HG03103 (cell line): Measurements from ENCODE around the gene MRPL28.
"Not testable (repeated sequence)": the region's sequence is repeated elsewhere in the genome, so short reads cannot be mapped to it uniquely, and the experiment has no call there.

Experiments
- ATAC-seq: cut with Tn5 transposase; IDR thresholded peaks from one replicate; pipeline ENCODE4 v1.9.1; 2021; ENCODE audit warnings: low read depth; ENCODE audit not compliant: unreplicated experiment

The MRPL28 gene

DNA sequence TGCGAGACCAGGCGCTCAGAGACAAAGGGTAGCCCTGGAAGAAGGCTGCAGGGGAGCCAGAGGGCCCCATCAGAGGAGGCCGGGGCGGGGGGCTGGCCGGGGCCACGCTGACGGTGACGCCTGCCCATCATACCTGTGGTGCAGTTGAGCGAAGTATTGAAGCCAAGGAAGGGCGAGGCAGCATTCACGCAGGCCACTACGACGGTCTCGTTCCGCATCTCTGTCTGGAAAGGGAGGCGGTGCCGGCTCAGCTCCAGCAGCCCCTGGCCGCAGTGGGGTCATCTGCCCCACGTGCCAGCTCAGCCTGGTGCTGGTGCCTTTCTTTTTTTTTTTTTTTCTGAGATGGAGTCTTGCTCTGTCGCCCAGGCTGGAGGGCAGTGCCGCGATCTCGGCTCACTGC, 4.9 kb upstream of the MRPL28 start:
- ATAC-seq = no peak

DNA sequence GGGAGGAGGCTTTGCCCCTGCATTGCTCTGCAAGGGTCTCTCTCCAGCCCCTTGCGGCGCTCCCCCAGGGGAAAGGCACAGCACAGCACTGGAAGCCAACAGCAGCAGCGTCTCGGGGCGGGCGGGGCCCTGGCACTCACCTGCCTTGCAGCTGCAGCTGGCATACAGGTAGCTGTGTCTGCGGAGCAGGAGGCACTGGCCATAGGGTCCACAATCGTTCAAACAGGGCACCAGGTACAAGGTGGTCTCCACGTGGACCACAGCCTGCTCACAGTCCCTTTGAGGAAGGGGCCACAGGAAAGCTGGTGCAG, 4.2 kb upstream of the MRPL28 start:
- ATAC-seq = no peak

DNA sequence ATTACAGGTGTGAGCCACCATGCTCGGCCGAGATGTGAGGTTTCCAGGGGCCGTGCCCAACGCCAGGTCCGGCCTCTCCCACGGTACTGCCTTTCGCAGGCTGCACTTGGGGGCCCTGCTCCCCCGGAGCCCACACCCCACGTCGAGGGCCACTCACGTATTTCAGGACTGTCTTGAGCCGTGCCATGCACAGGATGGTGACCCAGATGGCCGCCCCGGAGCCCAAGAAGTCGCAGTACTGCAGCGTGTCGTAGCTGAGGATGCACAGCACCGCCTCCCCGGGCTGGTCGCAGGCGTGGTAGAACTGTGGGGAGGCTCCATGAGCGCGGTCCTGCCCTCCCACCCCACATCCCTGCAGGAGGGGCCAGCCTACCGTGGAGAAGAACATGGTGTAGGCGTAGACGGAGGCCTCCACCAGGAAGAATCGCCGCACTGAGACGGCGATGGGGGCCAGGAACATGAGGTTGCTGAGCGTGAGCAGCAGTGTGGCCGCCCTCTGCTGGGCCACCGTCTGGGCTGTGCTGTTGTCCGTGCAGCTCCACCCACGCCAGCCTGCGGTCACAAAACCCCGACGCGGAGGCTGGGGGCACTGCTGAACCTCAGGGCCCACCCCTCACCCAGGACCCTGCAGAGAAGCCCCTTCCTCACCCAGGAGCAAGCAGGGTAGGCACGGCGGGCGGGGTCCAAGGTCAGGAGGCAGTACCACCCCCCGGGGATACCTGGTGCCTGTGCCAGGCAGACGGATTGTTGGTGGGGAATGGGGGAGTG, 3.7 kb upstream of the MRPL28 start:
- no peak for ATAC-seq

DNA sequence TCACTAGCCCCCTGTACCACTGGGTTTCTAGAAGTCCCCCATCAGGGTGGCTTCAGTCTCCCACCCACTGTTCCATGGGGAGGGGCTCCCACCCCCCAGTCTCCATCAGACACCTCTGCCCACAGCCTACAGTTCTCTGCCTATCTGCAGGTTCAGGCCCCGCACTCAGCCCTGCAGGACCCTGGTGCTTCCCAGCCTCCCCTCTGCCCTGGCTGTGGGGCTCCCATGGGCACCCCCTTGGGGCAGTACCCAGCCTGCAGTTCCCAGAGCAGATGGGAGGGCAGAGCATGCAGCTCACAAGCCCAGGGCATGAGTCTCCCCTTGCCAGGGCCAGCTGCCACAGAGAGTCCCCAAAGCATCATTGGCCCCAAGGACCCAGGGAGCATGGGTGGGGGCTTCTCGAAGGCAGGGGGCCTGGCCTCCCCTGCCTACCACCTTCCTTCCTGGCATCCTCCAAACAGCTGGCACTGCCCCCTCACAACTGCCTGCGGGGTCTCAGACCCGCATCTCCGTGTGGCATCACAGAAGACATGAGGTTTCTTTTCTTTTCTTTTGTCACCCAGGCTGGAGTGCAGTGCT, 2.8 kb upstream of the MRPL28 start:
- ATAC-seq = no peak

DNA sequence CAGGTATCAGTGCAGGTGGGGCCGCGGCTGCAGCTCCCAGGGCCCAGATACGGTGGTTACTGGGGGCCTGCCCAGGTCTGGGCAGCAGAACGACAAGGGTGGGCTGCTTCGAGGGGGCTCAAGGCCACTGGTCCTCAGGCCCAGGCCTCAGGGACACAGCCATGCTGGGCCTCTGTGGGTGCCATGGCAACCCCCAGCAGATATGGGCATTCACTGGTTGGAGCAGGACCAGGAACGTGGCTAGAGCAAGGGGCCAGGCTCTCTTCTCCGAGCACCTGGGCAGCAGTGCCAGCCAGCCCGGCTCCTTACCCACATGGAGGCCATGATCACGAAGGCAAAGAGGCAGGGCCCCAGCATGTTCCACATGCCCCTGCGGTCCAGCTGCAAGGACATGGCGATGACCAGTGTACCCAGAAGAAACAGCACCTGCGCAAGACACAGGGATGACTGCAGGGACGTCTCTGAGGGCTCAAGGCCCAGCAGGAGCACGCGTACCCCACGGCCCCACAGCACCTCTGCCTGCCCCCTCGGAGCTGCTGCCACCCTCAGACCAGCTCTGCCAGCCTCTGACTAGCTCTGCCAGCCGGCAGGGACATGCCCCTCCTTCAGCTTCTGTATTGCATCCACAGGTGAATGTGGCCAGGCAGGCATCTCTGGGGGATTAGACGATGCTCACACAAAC, 2.1 kb upstream of the MRPL28 start:
- no peak for ATAC-seq

DNA sequence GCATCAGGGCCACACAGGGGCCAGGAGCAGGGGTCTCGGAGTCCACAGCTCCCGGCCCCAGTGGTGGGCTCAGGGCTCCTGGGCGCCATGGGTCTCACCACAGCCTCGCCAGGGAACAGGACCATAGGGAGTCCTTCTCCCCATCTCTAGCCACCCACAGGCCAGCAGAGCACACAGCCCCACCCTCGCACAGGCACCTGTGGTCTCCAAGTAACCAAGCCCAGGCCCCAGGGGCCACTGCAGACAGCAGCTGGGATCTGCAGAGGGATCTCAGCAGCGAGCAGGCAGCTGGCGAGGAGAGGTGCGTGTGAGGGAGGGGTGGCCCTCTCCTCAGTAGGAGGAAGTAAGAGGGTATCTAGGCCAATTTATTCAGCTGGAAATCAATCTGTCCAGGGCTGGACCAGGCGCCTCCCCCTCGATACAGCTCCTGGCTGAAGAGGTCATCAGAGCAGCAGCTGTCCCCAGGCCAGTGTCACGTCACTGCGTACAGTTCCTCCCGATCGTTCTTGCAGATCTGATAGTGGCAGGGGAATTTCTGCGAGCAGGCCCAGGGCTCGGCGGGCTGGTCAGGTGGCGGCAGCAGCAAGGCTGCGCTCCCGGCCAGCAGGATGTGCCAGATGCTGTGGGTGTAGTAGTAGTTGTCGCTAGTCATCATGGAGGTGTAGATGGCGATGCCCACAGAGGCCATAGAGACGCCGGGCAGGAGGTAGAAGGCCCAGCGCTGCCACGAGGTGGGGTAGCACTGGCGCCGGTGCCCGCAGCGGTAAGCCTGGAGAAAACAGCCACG, 1.4 kb upstream of the MRPL28 start:
- no peak for ATAC-seq

DNA sequence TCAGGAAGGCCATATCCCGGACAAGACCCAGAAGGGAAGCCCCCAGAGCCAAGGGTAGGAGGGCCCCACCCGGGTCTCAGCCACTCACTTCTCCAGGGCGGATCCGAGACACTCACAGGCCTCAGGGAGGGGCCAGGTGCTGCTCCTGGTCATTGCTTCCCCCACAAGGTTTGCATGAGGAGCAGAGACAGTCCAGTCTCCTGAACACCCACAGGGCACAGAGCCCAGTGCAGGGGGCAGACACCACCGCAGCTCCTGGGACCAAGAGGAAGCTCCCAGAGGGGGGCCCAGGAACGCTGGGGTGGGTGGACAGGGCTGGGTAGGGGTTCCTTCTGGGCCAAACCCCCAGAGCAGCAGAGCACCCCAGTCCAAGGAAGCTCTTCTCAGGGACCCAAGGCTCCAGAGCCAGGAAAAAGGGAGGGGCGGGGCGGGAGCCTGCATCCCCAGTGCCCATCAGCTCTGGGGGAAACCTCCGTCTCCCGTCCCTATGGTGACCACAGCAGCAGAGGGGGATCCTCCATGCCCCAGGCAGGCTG, 709 bp upstream of the MRPL28 start:
- no peak for ATAC-seq

DNA sequence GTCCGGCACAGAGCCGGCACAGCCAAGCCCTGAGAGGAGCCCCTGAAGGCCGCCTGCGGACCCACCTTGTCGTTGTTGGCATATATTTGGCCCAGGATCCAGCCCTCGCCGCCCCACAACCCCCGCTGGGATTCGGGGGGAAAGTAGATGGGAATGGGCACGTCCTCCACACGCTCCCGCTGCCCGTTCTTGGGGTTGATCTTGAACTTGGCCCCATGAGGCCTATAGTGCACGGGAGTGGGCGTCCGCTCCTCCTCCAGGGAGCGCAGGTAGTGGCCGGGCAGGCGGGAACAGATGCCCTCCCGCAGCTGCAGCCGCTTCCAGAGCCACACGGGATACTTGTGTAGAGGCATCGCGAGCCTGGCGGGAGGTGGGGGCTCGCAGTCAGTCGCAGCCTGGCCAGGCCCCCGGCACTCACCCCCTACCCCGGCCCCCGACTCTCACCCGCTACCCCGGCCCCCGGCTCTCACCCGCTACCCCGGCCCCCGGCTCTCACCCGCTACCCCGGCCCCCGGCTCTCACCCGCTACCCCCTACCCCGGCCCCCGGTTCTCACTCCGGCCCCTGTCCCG, 387 bp downstream of the MRPL28 start:
- no peak for ATAC-seq

DNA sequence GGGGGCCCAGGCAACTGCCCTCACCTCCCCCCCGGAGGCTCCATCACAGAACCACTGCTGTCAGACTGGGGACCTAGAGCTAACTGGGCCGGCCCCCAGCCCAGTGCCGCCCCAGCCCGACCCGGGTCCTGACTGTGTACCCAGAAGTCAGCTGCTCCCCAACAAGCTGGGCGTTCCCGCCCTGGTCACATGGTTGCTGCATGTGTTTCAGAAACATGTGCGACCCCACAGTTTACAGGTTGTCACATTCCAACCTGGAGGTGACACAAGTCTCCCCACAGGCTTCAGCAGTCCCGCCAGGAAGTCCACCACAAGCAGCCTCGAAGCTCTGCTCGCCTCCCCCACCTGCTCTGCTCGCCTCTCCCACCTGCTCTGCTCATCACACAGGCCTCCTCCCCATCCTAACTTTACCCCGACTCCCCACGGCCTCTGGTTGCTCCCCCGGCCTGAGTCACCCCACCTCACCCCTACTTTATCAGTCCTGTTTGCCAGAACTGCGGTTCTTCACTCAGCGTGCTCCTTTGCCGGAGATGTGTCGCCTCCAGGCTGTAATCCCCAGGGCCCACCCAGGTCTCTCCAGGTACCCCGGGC, 968 bp downstream of the MRPL28 start:
- no peak for ATAC-seq

DNA sequence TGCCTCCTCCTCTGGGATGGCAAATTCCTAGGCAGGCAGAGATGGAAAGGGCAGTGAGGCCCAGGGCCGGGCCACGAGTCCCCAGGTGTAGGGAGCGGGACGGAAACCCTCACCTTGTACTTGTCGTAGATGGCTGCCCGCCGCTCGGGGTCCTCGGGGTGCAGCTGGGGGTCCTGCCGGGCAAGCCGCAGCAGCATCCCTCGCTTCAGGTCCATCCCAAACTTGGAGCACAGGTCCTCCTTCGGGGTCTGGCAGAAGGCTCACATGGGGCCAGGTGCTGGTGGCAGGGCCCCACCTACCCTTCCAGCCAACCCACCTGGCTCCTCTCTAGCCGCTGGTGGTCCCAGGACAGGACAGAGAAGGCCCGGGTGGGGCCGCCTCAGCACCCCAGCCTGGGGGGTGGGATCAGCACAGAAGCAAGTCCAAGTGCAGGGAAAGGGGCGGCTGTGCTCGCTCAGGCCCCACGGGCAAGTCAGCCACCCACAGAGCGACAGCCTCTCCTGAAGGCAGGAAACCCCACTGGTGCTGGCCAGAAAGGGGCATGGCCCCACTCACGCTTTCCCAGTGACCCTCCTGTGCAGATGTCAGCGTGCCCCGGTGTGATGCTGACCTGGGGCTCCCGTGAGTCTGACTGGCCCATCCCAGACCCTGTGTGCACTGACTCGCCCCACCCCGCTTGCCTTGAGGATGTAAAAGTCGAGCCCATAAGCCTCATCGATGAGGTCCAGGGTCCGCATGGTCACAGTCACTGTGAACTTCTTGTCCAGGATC, 1.8 kb downstream of the MRPL28 start:
- no peak for ATAC-seq

DNA sequence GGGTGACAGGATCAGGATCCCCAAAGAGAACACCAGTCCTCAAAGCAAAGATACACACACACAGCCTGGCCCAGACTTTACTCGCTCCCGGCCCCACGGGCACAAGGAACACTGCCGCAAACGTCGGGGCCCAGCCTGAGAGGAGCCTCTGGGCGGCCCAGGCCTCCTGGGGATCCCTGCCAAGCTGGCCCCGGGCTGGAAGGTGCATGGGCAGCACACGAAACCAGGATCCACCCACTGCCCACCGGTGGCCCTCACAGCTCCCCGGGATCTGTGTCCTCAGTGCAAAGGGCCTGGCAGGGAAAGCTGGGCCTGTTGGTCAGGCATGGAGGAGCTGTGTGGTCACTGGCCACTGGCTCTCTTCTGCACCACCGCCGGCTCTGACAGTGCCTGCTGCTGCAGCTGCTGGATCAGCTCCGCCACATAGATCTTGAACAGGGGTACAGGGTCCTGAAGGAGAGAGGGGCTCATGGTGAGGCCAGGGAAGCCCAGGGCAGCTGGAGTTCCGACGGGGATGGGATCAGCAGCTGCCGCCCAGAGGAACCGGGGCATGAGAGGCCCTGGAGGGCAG, 2.9 kb downstream of the MRPL28 start:
- ATAC-seq = no peak

DNA sequence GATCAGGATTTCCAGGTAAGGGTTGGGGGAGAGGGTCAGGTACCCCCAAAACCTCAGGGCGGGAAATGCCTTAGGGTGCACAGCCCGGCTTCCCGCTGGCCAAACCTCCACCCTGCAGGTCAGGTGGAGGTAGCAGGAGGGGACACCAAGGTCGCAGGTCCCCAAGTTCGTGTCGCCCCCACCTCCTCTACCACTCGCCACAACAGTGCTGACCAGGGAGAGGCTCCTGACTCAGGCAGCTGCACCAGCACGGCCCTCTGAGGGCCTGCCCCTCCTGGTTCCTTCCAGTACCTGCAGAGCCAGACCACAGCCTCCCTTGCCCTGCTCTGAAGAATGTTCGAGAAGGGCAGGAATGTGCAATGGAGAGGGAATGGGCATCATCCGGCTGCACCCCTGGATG, 3.9 kb downstream of the MRPL28 start:
- ATAC-seq = no peak

DNA sequence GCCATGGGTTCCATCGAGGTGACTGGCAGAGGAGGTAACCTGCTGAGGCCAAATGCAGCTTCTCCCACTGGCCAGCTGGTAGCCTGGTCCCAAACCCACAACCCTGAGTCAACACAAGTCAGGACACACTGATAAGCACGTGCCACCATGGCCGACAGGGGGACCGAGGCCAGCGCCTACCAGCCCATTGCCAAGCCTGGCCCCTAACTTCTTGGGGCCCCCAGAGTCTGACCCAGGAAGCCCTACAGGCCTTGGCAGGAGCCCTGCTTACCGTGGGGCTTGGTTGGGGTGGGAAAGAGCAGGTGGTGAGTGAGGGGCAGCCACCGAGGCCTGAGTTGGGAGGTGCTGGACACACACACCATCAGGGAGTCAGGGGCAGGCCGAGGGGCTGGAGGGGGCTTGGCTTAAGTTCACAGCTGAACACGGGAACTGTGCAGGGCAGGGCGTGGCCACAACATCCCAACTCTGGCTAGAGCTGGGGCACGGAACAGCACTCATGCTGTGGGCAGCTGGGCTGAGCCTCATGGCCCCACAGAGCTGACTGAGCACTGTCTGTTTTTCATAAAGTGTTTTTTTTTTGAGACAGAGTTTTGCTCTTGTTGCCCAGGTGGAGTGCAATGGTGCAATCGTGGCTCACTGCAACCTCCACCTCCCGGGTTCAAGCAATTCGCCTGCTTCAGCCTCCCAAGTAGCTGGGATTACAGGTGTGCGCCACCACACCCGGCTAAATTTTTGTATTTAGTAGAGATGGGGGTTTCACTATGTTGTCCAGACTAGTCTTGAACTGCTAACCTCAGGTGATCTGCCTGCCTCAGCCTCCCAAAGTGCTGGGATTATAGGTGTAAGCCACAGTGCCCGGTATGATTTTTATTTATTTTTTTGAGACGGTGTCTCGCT, 5.5 kb downstream of the MRPL28 start:
- no peak for ATAC-seq

DNA sequence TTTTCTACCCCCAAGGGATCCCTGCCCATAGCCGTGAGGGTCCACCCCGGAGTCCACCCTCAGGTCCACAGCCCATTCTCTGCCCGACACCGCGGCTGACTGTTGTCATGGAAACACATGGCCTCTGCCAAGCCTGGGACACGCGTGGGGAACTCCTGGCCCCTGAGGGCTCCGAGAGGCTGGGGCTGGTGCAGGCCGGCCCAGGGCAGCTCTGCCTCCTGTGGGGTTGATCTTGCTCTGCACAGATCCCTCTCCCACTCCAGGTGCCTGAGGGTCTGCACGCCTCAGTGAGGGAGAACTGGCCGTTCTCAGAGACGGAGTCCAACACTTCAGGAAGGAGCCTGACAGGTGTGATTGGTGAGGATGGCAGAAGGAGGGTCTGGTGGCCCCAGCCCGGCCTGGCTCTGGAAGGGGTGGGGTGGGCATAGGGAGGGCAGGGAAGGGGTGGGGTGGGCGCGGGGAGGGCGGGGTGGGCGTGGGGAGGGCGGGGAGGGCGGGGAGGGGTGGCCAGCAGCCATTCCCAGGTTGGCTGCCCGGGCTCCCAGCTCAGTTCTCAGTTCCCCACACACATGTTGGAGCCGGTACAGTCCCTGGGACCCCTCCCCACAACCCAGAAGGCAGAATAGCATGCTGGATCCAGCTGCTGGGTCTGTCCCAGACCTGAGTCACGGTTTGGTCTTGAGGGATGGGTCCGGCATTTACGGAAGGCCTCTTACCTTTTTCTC, 6.4 kb downstream of the MRPL28 start:
- no peak for ATAC-seq

DNA sequence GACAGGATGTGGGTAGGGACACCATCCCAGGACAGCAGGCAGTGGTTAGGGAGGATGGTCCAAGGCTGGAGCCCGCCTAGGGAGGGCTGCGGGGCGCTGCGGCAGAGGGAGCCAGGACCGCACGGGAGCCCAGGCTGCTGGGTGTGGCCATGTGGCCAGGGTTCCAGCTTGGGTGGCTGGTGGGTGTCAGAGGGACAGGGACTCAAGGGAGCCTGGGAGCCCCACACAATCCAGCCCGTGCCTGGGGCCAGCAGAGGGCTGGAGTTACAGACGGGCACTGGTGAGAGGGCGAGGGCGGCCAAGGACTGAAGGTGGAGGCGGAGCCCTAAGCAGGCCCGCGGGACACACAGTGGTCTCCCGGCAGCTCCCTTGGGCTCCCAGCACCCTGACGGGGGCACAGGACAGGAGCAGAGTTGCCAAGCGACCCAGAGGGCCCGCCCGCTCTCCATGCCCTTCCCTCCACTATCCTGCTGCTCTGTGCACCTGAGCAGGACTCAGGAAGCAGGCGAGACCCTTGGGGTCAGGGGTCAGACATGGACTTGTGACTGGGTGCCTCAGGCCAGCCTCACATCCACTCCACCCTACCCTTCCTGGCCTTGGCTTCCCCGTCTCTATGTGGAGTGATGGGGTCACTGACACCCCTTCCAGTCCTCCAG, 7.1 kb downstream of the MRPL28 start:
- no peak for ATAC-seq

DNA sequence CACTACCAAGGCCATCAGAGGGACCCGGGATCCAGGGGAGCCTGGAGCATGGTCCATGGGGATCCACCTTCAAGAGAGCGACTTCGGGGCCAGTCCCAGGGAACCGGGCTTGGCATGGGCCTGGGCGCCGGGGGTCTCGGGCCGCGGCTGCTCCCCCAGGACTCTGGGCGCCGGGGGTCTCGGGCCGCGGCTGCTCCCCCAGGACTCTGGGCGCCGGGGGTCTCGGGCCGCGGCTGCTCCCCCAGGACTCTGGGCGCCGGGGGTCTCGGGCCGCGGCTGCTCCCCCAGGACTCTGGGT, 7.7 kb downstream of the MRPL28 start:
- not testable (repeated sequence) for ATAC-seq
